ENCODE results near the gene MRPL9. TPM values are rescaled to one million over a fixed set of nuclear protein-coding genes. Genes with fewer than 3 reads are reported as not detected.
A peak's percentile ranks its signal among the peaks of the same experiment; 100 is the strongest.

The MRPL9 gene
- total and polyA plus RNA-seq, 2 donors, result 75.3 to 113 TPM

GRCh38 chr1:151718666-151719065, 44.6 kb downstream of the MRPL9 start:
- H3K4me1 ChIP-seq (ENCODE audit: control insufficient read depth in 2 of 2, insufficient read depth in 2 of 2, low read length in 2 of 2), result peaks cover 3 to 25% of the 10 kb centered on the region in 2 donors
- peaks cover 26 to 99% of the 10 kb centered on the region in 2 donors for H3K27me3 ChIP-seq (ENCODE audit: control insufficient read depth in 2 of 2, insufficient read depth in 1 of 2, low read length in 1 of 2)
- no peaks in the 10 kb centered on the region for H3K36me3 ChIP-seq (ENCODE audit: control insufficient read depth in 2 of 2, insufficient read depth in 2 of 2, low read length in 1 of 2)
- DNase-seq (ENCODE audit: low read depth in 6 of 9, low spot score in 9 of 9), result no peak
- H3K4me3 ChIP-seq (ENCODE audit: low read length in 2 of 2), result no peak overlapping the region
- WGBS, result 84% methylated on average over 4 of the region's 4 CpGs
- peaks cover 0 to 6% of the 10 kb centered on the region in 2 donors for H3K9me3 ChIP-seq (ENCODE audit: control insufficient read depth in 2 of 2, insufficient read depth in 1 of 2, low read length in 1 of 2)
- H3K27ac ChIP-seq (ENCODE audit: low read depth in 1 of 2, low read length in 1 of 2), result no peak overlapping the region

GRCh38 chr1:151718011-151718431, 45.3 kb downstream of the MRPL9 start:
- H3K4me1 ChIP-seq (ENCODE audit: control insufficient read depth in 2 of 2, insufficient read depth in 2 of 2, low read length in 2 of 2), result peaks cover 3 to 25% of the 10 kb centered on the region in 2 donors
- H3K36me3 ChIP-seq (ENCODE audit: control insufficient read depth in 2 of 2, insufficient read depth in 2 of 2, low read length in 1 of 2), result no peaks in the 10 kb centered on the region
- H3K4me3 ChIP-seq (ENCODE audit: low read length in 2 of 2), result no peak overlapping the region
- H3K27ac ChIP-seq (ENCODE audit: low read depth in 1 of 2, low read length in 1 of 2), result no peak overlapping the region
- peaks cover 26 to 97% of the 10 kb centered on the region in 2 donors for H3K27me3 ChIP-seq (ENCODE audit: control insufficient read depth in 2 of 2, insufficient read depth in 1 of 2, low read length in 1 of 2)
- peaks cover 0 to 6% of the 10 kb centered on the region in 2 donors for H3K9me3 ChIP-seq (ENCODE audit: control insufficient read depth in 2 of 2, insufficient read depth in 1 of 2, low read length in 1 of 2)
- no peak for DNase-seq (ENCODE audit: low read depth in 6 of 9, low spot score in 9 of 9)
- 63% methylated on average over 4 of the region's 4 CpGs for WGBS

GRCh38 chr1:151716771-151717631, 46.3 kb downstream of the MRPL9 start, which contains the start of gene CELF3:
Gene CELF3 (minus strand): TSS chr1:151716803. CDS start chr1:151716020, 783 bp downstream.
- DNase-seq (ENCODE audit: low read depth in 6 of 9, low spot score in 9 of 9), result peak in 2 of 9 donors; percentile 38 to 56
- Histone ChIP-seq H3K4me1 (ENCODE audit: control insufficient read depth in 2 of 2, insufficient read depth in 2 of 2, low read length in 2 of 2) (peaks cover 3 to 25% of the 10 kb centered on the region in 2 donors), H3K9me3 (ENCODE audit: control insufficient read depth in 2 of 2, insufficient read depth in 1 of 2, low read length in 1 of 2) (peaks cover 0 to 6% of the 10 kb centered on the region in 2 donors), H3K27ac (ENCODE audit: low read depth in 1 of 2, low read length in 1 of 2) (no peak within 1 kb of the TSS), H3K4me3 (ENCODE audit: low read length in 2 of 2) (no peak within 1 kb of the TSS), H3K36me3 (ENCODE audit: control insufficient read depth in 2 of 2, insufficient read depth in 2 of 2, low read length in 1 of 2) (no peaks in the 10 kb centered on the region), H3K27me3 (ENCODE audit: control insufficient read depth in 2 of 2, insufficient read depth in 1 of 2, low read length in 1 of 2) (peaks cover 19 to 94% of the 10 kb centered on the region in 2 donors)
- WGBS, result 14% methylated on average over 27 of the region's 27 CpGs

- H3K27ac ChIP-seq (ENCODE audit: low read depth in 1 of 2, low read length in 1 of 2), result no peak overlapping the region
- H3K9me3 ChIP-seq (ENCODE audit: control insufficient read depth in 2 of 2, insufficient read depth in 1 of 2, low read length in 1 of 2), result peaks cover 0 to 6% of the 10 kb centered on the region in 2 donors
- no peak for DNase-seq (ENCODE audit: low read depth in 6 of 9, low spot score in 9 of 9)
- peaks cover 16 to 94% of the 10 kb centered on the region in 2 donors for H3K27me3 ChIP-seq (ENCODE audit: control insufficient read depth in 2 of 2, insufficient read depth in 1 of 2, low read length in 1 of 2)
- no peak overlapping the region for H3K4me3 ChIP-seq (ENCODE audit: low read length in 2 of 2)
- H3K36me3 ChIP-seq (ENCODE audit: control insufficient read depth in 2 of 2, insufficient read depth in 2 of 2, low read length in 1 of 2), result no peaks in the 10 kb centered on the region
- 8% methylated on average over 11 of the region's 11 CpGs for WGBS
- H3K4me1 ChIP-seq (ENCODE audit: control insufficient read depth in 2 of 2, insufficient read depth in 2 of 2, low read length in 2 of 2), result peaks cover 0 to 19% of the 10 kb centered on the region in 2 donors
Observed at GRCh38 chr1:151716405-151716762, 46.9 kb downstream of the MRPL9 start.

- Histone ChIP-seq H3K27ac (ENCODE audit: low read depth in 1 of 2, low read length in 1 of 2) (no peak overlapping the region), H3K4me3 (ENCODE audit: low read length in 2 of 2) (no peak overlapping the region), H3K27me3 (ENCODE audit: control insufficient read depth in 2 of 2, insufficient read depth in 1 of 2, low read length in 1 of 2) (peaks cover 16 to 94% of the 10 kb centered on the region in 2 donors), H3K4me1 (ENCODE audit: control insufficient read depth in 2 of 2, insufficient read depth in 2 of 2, low read length in 2 of 2) (peaks cover 0 to 15% of the 10 kb centered on the region in 2 donors), H3K9me3 (ENCODE audit: control insufficient read depth in 2 of 2, insufficient read depth in 1 of 2, low read length in 1 of 2) (peaks cover 0 to 6% of the 10 kb centered on the region in 2 donors), H3K36me3 (ENCODE audit: control insufficient read depth in 2 of 2, insufficient read depth in 2 of 2, low read length in 1 of 2) (no peaks in the 10 kb centered on the region)
- WGBS, result 50% methylated on average over 17 of the region's 17 CpGs
- no peak for DNase-seq (ENCODE audit: low read depth in 6 of 9, low spot score in 9 of 9)
Observed at GRCh38 chr1:151715726-151716404, 47.4 kb downstream of the MRPL9 start.

GRCh38 chr1:151714820-151715725, 48.2 kb downstream of the MRPL9 start:
- Histone ChIP-seq H3K4me1 (ENCODE audit: control insufficient read depth in 2 of 2, insufficient read depth in 2 of 2, low read length in 2 of 2) (peaks cover 0 to 11% of the 10 kb centered on the region in 2 donors), H3K27me3 (ENCODE audit: control insufficient read depth in 2 of 2, insufficient read depth in 1 of 2, low read length in 1 of 2) (peaks cover 16 to 86% of the 10 kb centered on the region in 2 donors), H3K4me3 (ENCODE audit: low read length in 2 of 2) (no peak overlapping the region)

GRCh38 chr1:151713874-151714273, 49.4 kb downstream of the MRPL9 start:
- Histone ChIP-seq H3K4me1 (ENCODE audit: control insufficient read depth in 2 of 2, insufficient read depth in 2 of 2, low read length in 2 of 2) (peaks cover 0 to 11% of the 10 kb centered on the region in 2 donors), H3K4me3 (ENCODE audit: low read length in 2 of 2) (no peak overlapping the region), H3K27me3 (ENCODE audit: control insufficient read depth in 2 of 2, insufficient read depth in 1 of 2, low read length in 1 of 2) (peaks cover 15 to 74% of the 10 kb centered on the region in 2 donors), H3K9me3 (ENCODE audit: control insufficient read depth in 2 of 2, insufficient read depth in 1 of 2, low read length in 1 of 2) (peaks cover 0 to 6% of the 10 kb centered on the region in 2 donors), H3K27ac (ENCODE audit: low read depth in 1 of 2, low read length in 1 of 2) (no peak overlapping the region), H3K36me3 (ENCODE audit: control insufficient read depth in 2 of 2, insufficient read depth in 2 of 2, low read length in 1 of 2) (no peaks in the 10 kb centered on the region)
- no peak for DNase-seq (ENCODE audit: low read depth in 6 of 9, low spot score in 9 of 9)
- WGBS, result 92% methylated on average over 2 of the region's 2 CpGs

More at GRCh38 chr1:151714820-151715725, 48.2 kb downstream of the MRPL9 start:
- WGBS, result 80% methylated on average over 10 of the region's 10 CpGs
- Histone ChIP-seq H3K9me3 (ENCODE audit: control insufficient read depth in 2 of 2, insufficient read depth in 1 of 2, low read length in 1 of 2) (peaks cover 0 to 6% of the 10 kb centered on the region in 2 donors), H3K36me3 (ENCODE audit: control insufficient read depth in 2 of 2, insufficient read depth in 2 of 2, low read length in 1 of 2) (no peaks in the 10 kb centered on the region), H3K27ac (ENCODE audit: low read depth in 1 of 2, low read length in 1 of 2) (no peak overlapping the region)
- DNase-seq (ENCODE audit: low read depth in 6 of 9, low spot score in 9 of 9), result no peak

GRCh38 chr1:151713044-151713443, 50.3 kb downstream of the MRPL9 start:
- peaks cover 0 to 6% of the 10 kb centered on the region in 2 donors for H3K9me3 ChIP-seq (ENCODE audit: control insufficient read depth in 2 of 2, insufficient read depth in 1 of 2, low read length in 1 of 2)
- no peak overlapping the region for H3K27ac ChIP-seq (ENCODE audit: low read depth in 1 of 2, low read length in 1 of 2)
- peaks cover 0 to 11% of the 10 kb centered on the region in 2 donors for H3K4me1 ChIP-seq (ENCODE audit: control insufficient read depth in 2 of 2, insufficient read depth in 2 of 2, low read length in 2 of 2)
- no peak for DNase-seq (ENCODE audit: low read depth in 6 of 9, low spot score in 9 of 9)
- WGBS, result 86% methylated on average over 2 of the region's 2 CpGs
- H3K4me3 ChIP-seq (ENCODE audit: low read length in 2 of 2), result no peak overlapping the region
- H3K36me3 ChIP-seq (ENCODE audit: control insufficient read depth in 2 of 2, insufficient read depth in 2 of 2, low read length in 1 of 2), result no peaks in the 10 kb centered on the region
- H3K27me3 ChIP-seq (ENCODE audit: control insufficient read depth in 2 of 2, insufficient read depth in 1 of 2, low read length in 1 of 2), result peaks cover 13 to 66% of the 10 kb centered on the region in 2 donors

All from thymus (tissue), 11 donors.